Parietal lobe (tissue), 1 donor: ENCODE measurements around the gene USP44. TPM values are rescaled to one million over a fixed set of nuclear protein-coding genes. Genes with fewer than 3 reads are reported as not detected.

Experiments used
- total RNA-seq: library from RNA; depleted of rRNA; stranded (reverse); fragments of >200 nt; gene quantifications from one replicate; pipeline ENCODE4 v1.2.3, GENCODE V29; 2014

Gene USP44
- 2.2 TPM for total RNA-seq

GRCh38 chr12:95551305-95551704 lies at the start of gene USP44:
Gene USP44, minus strand, starts transcription at chr12:95551476. Its CDS starts 17,220 bp downstream, at chr12:95534256.

DNA sequence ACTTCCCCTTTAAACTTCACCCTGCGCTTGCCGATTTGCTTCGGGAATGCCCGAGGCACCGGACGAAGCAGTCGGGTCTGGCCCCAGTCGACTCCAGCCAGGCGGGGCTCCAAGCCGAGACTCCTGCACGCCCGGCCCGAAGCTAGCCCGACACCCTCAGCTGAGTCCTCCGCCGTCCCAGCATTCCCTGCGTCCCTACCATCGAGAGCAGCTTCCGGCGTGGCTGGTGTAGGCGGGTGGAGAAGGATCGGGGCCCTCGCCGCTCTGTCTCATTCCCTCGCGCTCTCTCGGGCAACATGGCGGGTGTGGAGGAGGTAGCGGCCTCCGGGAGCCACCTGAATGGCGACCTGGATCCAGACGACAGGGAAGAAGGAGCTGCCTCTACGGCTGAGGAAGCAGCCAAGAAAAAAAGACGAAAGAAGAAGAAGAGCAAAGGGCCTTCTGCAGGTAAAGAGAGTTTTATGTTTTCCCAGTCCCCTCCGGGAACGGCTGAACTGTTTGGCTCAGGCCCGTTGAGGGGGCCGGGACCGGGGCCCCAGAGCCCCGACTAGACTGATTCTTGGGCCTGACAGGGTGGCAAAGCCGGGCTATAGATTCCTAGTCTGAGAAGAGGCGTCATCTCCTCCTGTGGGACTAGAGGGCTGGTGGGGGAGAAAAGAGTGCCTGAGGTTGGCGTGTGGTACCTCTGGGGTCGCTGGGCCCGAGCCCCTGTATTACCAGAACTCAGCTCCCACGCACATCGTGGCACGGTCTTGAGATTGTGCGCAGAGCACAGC lies 77.2 kb downstream of the USP44 start, which contains the start of gene METAP2:
Gene METAP2, plus strand, starts transcription at position 269 of the 776 bp plus-strand sequence. Its CDS starts 28 bp downstream, at position 297.

Other genes starting within 250 kb of the USP44 start
- gene METAP2, start 77.3 kb downstream of the USP44 start, total RNA-seq = 50.1 TPM
- gene NTN4, start 239.3 kb upstream of the USP44 start, total RNA-seq = 62.9 TPM